Kidney (tissue), 22 donors: ENCODE results near the gene STAB2. TPM values are rescaled to one million over a fixed set of nuclear protein-coding genes. Genes with fewer than 3 reads are reported as not detected.

Source experiments
- DNase-seq, 5 donors: peaks; one replicate each; pipeline ENCODE4 v3.0.0-alpha.2; 2013 to 2020
- FAIRE-seq: peaks from 2 replicates; lab custom pipeline; 2012; peaks lifted over from hg19 to GRCh38; lab: Jason Lieb, UNC
- H3K27ac ChIP-seq, 2 donors: one replicate each; pipeline ENCODE4 v1.7.0; 2013; ENCODE audit warnings: low read depth in 2 of 2, low read length in 2 of 2, inconsistent platforms in 1 of 2
- H3K27me3 ChIP-seq: one replicate; pipeline ENCODE4 v1.7.1; 2013; ENCODE audit warnings: low read length, inconsistent platforms; ENCODE audit not compliant: control insufficient read depth, insufficient read depth
- H3K36me3 ChIP-seq, 3 donors: one replicate each; pipeline versions ENCODE4 v1.7.0 to v1.7.1; 2013; ENCODE audit warnings: low read length in 3 of 3, control low read depth in 1 of 3, inconsistent platforms in 1 of 3; ENCODE audit not compliant: insufficient read depth in 3 of 3, control insufficient read depth in 2 of 3
- H3K4me1 ChIP-seq, 3 donors: one replicate each; pipeline versions ENCODE4 v1.7.0 to v1.7.1; 2013; ENCODE audit warnings: low read length in 3 of 3, inconsistent platforms in 1 of 3, low read depth in 1 of 3; ENCODE audit not compliant: control insufficient read depth in 2 of 3, insufficient read depth in 2 of 3
- H3K4me3 ChIP-seq, 3 donors: one replicate each; pipeline versions ENCODE4 v1.7.0 to v1.8.1; 2013; ENCODE audit warnings: low read length in 3 of 3, control low read depth in 1 of 3, inconsistent platforms in 1 of 3
- H3K9ac ChIP-seq, 3 donors: one replicate each; pipeline versions ENCODE4 v1.7.0 to v1.7.1; 2013; ENCODE audit warnings: low read length in 3 of 3, control low read depth in 1 of 3, inconsistent platforms in 1 of 3
- H3K9me3 ChIP-seq, 3 donors: one replicate each; pipeline versions ENCODE4 v1.7.0 to v1.7.1; 2013; ENCODE audit warnings: low read length in 3 of 3, control low read depth in 1 of 3, inconsistent platforms in 1 of 3; ENCODE audit not compliant: control insufficient read depth in 2 of 3, insufficient read depth in 1 of 3
- intact Hi-C: fragments of 100-400 bp; cut with DNase I; formaldehyde crosslinking; loops from one replicate; pipeline ENCODE4 v1.11.1; 2022
- long read RNA-seq, 10 donors: library from polyadenylated mRNA in 1 of 10; unstranded in 1 of 10; transcript quantifications; one replicate each; pipeline ENCODE4 v2.0.0 and lab custom pipeline, GENCODE V29; 2021 to 2026
- polyA plus RNA-seq: library from polyadenylated mRNA; stranded (reverse); fragments of 350-450 nt; fragmentation: Illumina TruSeq; extraction: RNeasy Lipid Tissue Mini Kit (QIAGEN cat#74804); gene quantifications from one replicate; pipeline ENCODE4 v1.2.3, GENCODE V29; 2014; ENCODE audit warnings: low read depth, low replicate concordance; ENCODE audit not compliant: insufficient read depth
- total RNA-seq: library from RNA; stranded (reverse); fragmentation: NEBNext Ultra II Directional; extraction: Animal tissue kit (Norgen Biotek cat#: 25700); gene quantifications from one replicate; pipeline ENCODE4 v1.2.1, GENCODE V29; 2021
- TF ChIP-seq, protein P1 (sequence below): IDR thresholded peaks from 3 replicates; pipeline ENCODE4 v1.5.1; 2012; ENCODE audit warnings: mild to moderate bottlenecking, moderate library complexity, borderline replicate concordance; ENCODE audit not compliant: insufficient read depth; ENCODE audit errors: extremely low read depth
- donor health status: control.
- donor health status: control.
- donor health status: control.
- donor health status: control.
- donor health status: control.
- donor health status: DM: yes; HTN: yes; CAD: no.
- donor health status: Normal renal cell carcinoma (clear cell type).

Gene STAB2, protein sequence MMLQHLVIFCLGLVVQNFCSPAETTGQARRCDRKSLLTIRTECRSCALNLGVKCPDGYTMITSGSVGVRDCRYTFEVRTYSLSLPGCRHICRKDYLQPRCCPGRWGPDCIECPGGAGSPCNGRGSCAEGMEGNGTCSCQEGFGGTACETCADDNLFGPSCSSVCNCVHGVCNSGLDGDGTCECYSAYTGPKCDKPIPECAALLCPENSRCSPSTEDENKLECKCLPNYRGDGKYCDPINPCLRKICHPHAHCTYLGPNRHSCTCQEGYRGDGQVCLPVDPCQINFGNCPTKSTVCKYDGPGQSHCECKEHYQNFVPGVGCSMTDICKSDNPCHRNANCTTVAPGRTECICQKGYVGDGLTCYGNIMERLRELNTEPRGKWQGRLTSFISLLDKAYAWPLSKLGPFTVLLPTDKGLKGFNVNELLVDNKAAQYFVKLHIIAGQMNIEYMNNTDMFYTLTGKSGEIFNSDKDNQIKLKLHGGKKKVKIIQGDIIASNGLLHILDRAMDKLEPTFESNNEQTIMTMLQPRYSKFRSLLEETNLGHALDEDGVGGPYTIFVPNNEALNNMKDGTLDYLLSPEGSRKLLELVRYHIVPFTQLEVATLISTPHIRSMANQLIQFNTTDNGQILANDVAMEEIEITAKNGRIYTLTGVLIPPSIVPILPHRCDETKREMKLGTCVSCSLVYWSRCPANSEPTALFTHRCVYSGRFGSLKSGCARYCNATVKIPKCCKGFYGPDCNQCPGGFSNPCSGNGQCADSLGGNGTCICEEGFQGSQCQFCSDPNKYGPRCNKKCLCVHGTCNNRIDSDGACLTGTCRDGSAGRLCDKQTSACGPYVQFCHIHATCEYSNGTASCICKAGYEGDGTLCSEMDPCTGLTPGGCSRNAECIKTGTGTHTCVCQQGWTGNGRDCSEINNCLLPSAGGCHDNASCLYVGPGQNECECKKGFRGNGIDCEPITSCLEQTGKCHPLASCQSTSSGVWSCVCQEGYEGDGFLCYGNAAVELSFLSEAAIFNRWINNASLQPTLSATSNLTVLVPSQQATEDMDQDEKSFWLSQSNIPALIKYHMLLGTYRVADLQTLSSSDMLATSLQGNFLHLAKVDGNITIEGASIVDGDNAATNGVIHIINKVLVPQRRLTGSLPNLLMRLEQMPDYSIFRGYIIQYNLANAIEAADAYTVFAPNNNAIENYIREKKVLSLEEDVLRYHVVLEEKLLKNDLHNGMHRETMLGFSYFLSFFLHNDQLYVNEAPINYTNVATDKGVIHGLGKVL (N-terminal part only)
- total RNA-seq (0.16 TPM), polyA plus RNA-seq (not detected)
- long read RNA-seq, donor 1: 0 reads
- long read RNA-seq, donor 2: 0 reads
- long read RNA-seq, donor 3: 0 reads
- long read RNA-seq, donor 4: 0 reads
- long read RNA-seq, donor 5: 0 reads
- long read RNA-seq, donor 6: 0 reads
- long read RNA-seq, donor 7, partial matches to known transcripts: 0 of 1 reads
- long read RNA-seq, donor 7, other reads (novel, unspliced or antisense): 1 of 1 reads
- long read RNA-seq, donor 8: 0 reads
- long read RNA-seq, donor 9: 0 reads
- long read RNA-seq, donor 10: 0 reads

DNA sequence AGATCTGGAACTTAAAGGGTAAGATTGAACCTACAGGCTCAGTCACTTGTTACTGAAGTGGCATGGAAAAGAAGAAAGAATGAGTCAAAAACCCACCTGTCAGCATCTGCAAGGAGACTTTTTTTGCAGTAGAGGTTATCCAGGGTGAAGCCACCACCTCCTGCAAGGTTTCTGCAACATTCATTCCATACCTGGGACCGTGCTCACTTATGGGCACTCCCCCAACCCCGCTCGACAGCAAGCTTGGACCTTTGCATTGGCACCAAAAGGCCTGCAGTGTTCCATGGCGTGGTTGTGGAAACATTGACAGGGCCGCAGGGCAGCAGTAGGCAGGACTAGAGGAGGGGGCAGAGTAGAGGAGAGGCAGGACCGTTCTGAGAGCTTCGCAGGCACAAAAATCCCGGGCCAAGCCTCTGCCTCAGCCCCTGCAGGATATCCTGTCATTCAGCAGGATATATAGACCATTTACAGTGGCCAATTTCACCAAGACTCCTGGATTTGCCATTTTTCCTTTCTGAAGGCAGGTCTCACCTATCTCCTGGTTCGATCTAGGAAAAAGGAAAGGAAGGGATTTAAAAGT lies at the start of gene STAB2:
Gene STAB2 (plus strand): TSS at position 483 of the 580 bp plus-strand sequence. CDS start 204 bp downstream, outside the sequence.
- H3K9me3 ChIP-seq: no peaks in the 10 kb centered on the region
- no peaks in the 10 kb centered on the region for H3K27me3 ChIP-seq
- H3K9ac ChIP-seq: no peak within 1 kb of the TSS
- intact Hi-C loops: no loop called here
- H3K4me3 ChIP-seq: no peak within 1 kb of the TSS
- H3K36me3 ChIP-seq: no peaks in the 10 kb centered on the region
- no peaks in the 10 kb centered on the region for H3K4me1 ChIP-seq
- TF ChIP-seq, protein P1, sequence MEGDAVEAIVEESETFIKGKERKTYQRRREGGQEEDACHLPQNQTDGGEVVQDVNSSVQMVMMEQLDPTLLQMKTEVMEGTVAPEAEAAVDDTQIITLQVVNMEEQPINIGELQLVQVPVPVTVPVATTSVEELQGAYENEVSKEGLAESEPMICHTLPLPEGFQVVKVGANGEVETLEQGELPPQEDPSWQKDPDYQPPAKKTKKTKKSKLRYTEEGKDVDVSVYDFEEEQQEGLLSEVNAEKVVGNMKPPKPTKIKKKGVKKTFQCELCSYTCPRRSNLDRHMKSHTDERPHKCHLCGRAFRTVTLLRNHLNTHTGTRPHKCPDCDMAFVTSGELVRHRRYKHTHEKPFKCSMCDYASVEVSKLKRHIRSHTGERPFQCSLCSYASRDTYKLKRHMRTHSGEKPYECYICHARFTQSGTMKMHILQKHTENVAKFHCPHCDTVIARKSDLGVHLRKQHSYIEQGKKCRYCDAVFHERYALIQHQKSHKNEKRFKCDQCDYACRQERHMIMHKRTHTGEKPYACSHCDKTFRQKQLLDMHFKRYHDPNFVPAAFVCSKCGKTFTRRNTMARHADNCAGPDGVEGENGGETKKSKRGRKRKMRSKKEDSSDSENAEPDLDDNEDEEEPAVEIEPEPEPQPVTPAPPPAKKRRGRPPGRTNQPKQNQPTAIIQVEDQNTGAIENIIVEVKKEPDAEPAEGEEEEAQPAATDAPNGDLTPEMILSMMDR: no peak
- FAIRE-seq (no peak), DNase-seq (no peak)
- no peak within 1 kb of the TSS for H3K27ac ChIP-seq

DNA sequence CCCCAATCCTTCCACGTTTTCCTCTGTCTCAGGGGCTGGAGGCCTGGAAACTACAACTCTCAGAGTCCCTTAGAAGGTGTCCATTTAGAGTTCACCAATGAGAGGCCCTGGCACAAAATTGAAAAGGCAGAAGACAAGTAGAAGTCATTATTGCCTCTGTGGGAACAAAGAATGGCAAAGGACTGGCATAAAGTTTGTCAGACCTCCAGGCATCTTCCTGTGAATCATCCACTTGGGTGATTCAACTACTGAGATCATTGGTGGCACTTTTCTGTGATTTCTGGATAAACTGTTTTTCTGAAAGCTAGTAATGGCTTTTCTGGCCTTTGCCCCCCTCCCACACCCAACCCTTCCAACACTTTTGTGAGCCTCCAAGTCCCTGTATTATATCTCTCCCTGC lies 48.7 kb upstream of the STAB2 start:
- Histone ChIP-seq H3K4me3 (no peak overlapping the region), H3K27ac (no peak overlapping the region), H3K36me3 (no peaks in the 10 kb centered on the region), H3K9ac (no peak overlapping the region), H3K27me3 (no peaks in the 10 kb centered on the region), H3K9me3 (no peaks in the 10 kb centered on the region), H3K4me1 (no peaks in the 10 kb centered on the region)
- no peak for DNase-seq
- FAIRE-seq: no peak
- intact Hi-C loops: no loop called here
- TF ChIP-seq, protein P1: no peak

DNA sequence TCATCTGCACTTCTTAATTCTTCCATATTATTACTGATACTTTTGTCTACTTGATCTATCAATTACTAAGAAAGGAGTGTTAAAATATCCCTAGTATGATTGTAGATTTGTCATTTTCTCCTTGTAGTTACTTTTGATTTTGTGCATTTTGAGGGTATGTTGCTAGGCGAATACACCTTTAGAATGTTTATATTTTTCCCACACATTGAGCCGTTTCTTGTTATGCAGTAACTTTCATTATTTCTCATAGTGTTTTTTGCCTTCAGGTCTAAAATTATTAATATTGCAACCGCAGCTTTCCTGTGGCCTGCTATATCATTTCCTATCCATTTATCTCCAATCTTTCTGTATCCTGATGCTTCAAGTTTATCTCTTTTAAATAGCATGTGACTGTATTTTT lies 46.8 kb upstream of the STAB2 start:
- H3K9ac ChIP-seq: no peak overlapping the region
- TF ChIP-seq, protein P1: no peak
- no peaks in the 10 kb centered on the region for H3K9me3 ChIP-seq
- intact Hi-C loops: loop anchor here (10.0 kb wide), 2 partner anchors 586 to 656 kb away; partner anchors contain the start of gene ASCL1
- DNase-seq (no peak), FAIRE-seq (no peak)
- H3K4me1 ChIP-seq: no peaks in the 10 kb centered on the region
- H3K27me3 ChIP-seq: no peaks in the 10 kb centered on the region
- no peak overlapping the region for H3K4me3 ChIP-seq
- H3K36me3 ChIP-seq: no peaks in the 10 kb centered on the region
- H3K27ac ChIP-seq: no peak overlapping the region
